ENCODE data around the gene CNPY1. TPM values are rescaled to one million over a fixed set of nuclear protein-coding genes. Genes with fewer than 3 reads are reported as not detected.

Gene CNPY1
- total and polyA plus RNA-seq, 2 donors (not counting 1 experiment from before 2014, with no cell fraction given): not detected

GRCh38 chr7:155486783-155487508 lies 59.4 kb downstream of the CNPY1 start:
- no peaks in the 10 kb centered on the region for H3K36me3 ChIP-seq (replicated peaks in 1 of 2; ENCODE audit: control extremely low read depth in 1 of 2, control insufficient read depth in 1 of 2, extremely low read depth in 1 of 2, insufficient read depth in 2 of 2, low read length in 1 of 2)
- no peak for ATAC-seq (ENCODE audit: low read depth)
- H3K9ac ChIP-seq (ENCODE audit: low read length): no peak overlapping the region
- H3K4me2 ChIP-seq (replicated peaks; ENCODE audit: low read depth, low read length, poor library complexity, severe bottlenecking): no peak overlapping the region
- no peaks in the 10 kb centered on the region for H3K79me2 ChIP-seq (ENCODE audit: control insufficient read depth, insufficient read depth, low read length)
- no peak overlapping the region for H2AFZ ChIP-seq (ENCODE audit: insufficient read depth, low read depth, low read length, poor library complexity, severe bottlenecking)
- TF ChIP-seq EZH2 (IDR thresholded peaks at IDR 0.05; ENCODE audit: borderline replicate concordance, insufficient read depth, low read depth, low read length, poor library complexity, severe bottlenecking): no peak
- no peak for TF ChIP-seq CTCF (IDR thresholded peaks at IDR 0.05)
- no peak overlapping the region for H3K4me3 Mint-ChIP-seq
- no peak overlapping the region for H3K27ac Mint-ChIP-seq
- H3K4me1 ChIP-seq (ENCODE audit: control insufficient read depth in 2 of 2, insufficient read depth in 2 of 2, low read length in 2 of 2): peaks cover 28 to 31% of the 10 kb centered on the region in 2 donors
- no peak for DNase-seq
- H3K9me3 ChIP-seq (ENCODE audit: control extremely low read depth in 1 of 3, control insufficient read depth in 2 of 3, insufficient read depth in 1 of 3, low read length in 2 of 3): peaks cover 0 to 21% (median 0%) of the 10 kb centered on the region in 3 donors
- no peaks in the 10 kb centered on the region for H3K9me3 Mint-ChIP-seq (ENCODE audit: insufficient read depth)
- no peaks in the 10 kb centered on the region for H4K20me1 ChIP-seq (ENCODE audit: control insufficient read depth, insufficient read depth, low read length, poor library complexity, severe bottlenecking)
- no peak overlapping the region for H3K4me3 ChIP-seq (ENCODE audit: control extremely low read depth in 1 of 5, extremely low read depth in 1 of 5, insufficient read depth in 1 of 5, low read depth in 2 of 5, low read length in 4 of 5)
- POLR2A ChIA-PET: no interaction called here
- peaks cover 0 to 35% (median 0%) of the 10 kb centered on the region in 4 experiments for H3K27me3 ChIP-seq (replicated peaks in 1 of 4; ENCODE audit: control extremely low read depth in 1 of 4, control insufficient read depth in 3 of 4, insufficient read depth in 4 of 4, low read length in 3 of 4)
- no peak overlapping the region for H3K27ac ChIP-seq (ENCODE audit: low read length in 2 of 2)
- peaks cover 31% of the 10 kb centered on the region for H3K27me3 Mint-ChIP-seq
- intact Hi-C loops (cut with micrococcal nuclease): no loop called here
- CTCF ChIA-PET: no interaction called here
- peaks cover 26% of the 10 kb centered on the region for H3K4me1 Mint-ChIP-seq
- WGBS (ENCODE audit: insufficient coverage): 94% methylated on average over 13 of the region's 18 CpGs
